SIG-M5 treated with dmso at 0.1 percent for 504 hours (cell line): ENCODE data around the gene CEP44.

Experiments used
- DNase-seq: peaks from one replicate; lab custom pipeline; 2025; ENCODE audit not compliant: unreplicated experiment; lab: John Stamatoyannopoulos, UW

Gene CEP44

GRCh38 chr4:174380699-174381439 is 97.2 kb downstream of the CEP44 start:
- DNase-seq, result no peak

GRCh38 chr4:174381440-174381800 is 97.7 kb downstream of the CEP44 start:
- DNase-seq, result no peak
